NCI-H510A (cell line): ENCODE results near the gene LGALS9B.
"Not testable (repeated sequence)": the region's sequence is repeated elsewhere in the genome, so short reads cannot be mapped to it uniquely, and the experiment has no call there.

Experiments
- DNase-seq: peaks from one replicate; lab custom pipeline; 2025; lab: John Stamatoyannopoulos, UW

Gene LGALS9B

DNA sequence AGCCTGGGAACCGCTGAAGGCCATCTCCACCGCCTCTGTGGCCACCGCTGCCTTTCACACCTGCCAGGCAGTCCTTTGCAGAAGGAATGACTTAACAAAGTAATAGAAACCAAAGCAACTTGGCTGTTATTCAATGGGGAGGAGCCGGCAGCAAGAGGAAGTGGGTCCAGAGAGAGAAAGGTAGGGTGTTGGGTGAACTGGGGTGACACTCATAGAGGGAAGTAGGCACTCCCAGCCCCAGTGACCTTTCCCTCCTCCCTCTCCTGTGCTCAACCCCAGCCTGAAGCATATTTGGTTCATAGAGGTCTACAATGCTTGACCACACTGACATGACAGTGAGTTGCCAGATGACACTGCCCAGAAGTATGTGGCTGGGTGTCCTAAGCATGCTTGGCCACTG, at the start of gene LGALS9B:
TSS of gene LGALS9B (minus strand) at position 93 of the 400 bp plus-strand sequence. CDS start at position 24, 69 bp downstream.
- DNase-seq: not testable (repeated sequence)

GRCh38 chr17:20516986-20517385, 49.6 kb upstream of the LGALS9B start:
- not testable (repeated sequence) for DNase-seq

GRCh38 chr17:20515099-20515498, 47.8 kb upstream of the LGALS9B start:
- DNase-seq: not testable (repeated sequence)

DNA sequence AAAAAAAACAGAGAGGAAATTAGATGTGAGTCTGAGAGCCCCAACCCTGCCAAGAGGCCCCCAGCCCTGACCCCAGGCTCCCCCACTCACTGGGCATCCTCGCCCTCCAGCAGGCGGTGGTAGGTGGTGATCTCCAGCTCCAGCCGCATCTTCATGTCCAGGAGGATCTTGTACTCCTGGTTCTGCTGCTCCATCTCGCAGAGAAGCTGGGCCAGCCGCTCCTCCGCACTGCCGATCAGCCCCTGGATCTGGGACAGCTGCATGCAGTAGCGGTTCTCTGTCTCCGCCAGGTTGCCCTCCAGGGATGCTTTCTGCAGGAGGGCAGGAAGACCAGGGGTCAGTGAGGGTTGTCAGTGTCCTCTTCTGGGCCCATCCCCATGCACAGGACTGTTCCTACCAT, 46.2 kb upstream of the LGALS9B start:
- DNase-seq: not testable (repeated sequence)

- not testable (repeated sequence) for DNase-seq
Measured at GRCh38 chr17:20512378-20512777, 45.0 kb upstream of the LGALS9B start.

GRCh38 chr17:20511778-20512177, 44.4 kb upstream of the LGALS9B start:
- not testable (repeated sequence) for DNase-seq

GRCh38 chr17:20505333-20505732, 38.0 kb upstream of the LGALS9B start:
- not testable (repeated sequence) for DNase-seq

- not testable (repeated sequence) for DNase-seq
Measured at GRCh38 chr17:20504388-20505066, 37.2 kb upstream of the LGALS9B start.

DNA sequence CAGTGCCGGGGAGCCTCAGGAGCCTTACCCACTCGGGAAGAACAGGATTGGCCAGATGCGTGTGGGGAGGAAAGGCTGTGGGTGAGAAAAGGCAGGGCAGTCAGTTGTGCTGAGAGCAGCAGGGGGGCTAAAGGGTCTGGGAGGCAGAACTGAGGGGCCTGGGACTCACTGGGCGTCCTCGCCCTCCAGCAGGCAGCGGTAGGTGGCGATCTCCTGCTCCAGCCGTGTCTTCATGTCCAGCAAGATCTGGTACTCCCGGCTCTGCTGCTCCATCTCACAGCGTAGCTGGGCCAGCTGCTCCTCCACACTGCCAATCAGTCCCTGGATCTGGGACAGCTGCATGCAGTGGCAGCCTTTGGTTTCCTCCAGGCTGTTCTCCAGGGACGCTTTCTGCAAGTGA, 34.6 kb upstream of the LGALS9B start:
- not testable (repeated sequence) for DNase-seq

DNA sequence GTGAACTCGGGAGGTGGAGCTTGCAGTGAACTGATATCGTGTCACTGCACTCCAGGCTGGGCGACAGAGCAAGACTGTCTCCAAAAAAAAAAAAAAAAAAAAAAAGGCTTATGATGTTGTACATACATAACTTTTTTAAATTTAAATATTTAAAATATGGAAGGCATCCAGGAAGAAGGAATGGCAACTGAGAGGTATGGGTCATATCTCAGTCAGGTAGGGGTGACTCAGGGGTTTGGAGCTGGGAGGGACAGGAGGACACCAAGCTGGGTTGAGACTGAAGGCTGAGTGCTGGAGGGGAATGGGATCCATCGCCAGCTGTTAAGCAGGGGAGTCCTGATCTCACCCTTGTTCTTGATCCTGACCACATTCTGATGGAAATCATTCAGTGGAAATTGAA, 33.0 kb upstream of the LGALS9B start:
- DNase-seq: not testable (repeated sequence)

DNA sequence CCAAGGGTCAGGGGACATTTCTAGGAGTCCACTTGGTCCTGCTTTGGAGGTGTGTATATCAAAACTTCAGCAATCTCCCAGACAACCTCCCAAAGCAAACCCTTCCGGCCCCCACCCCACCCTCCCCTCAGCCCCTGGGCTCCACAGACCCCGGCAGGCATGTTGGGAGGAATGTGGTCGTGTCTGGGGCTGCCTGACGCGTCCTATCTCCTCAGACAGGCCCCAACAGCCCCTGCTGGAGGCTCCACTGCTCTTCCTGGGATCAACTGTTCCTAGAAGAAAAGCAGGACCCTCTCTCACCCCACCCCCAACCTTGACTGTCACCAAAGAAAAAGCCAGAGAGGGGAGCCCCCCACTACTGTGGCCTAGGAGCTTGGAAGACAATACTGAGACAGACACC, 28.1 kb upstream of the LGALS9B start:
- DNase-seq: not testable (repeated sequence)

- not testable (repeated sequence) for DNase-seq
Measured at GRCh38 chr17:20494735-20495134, 27.4 kb upstream of the LGALS9B start.

DNA sequence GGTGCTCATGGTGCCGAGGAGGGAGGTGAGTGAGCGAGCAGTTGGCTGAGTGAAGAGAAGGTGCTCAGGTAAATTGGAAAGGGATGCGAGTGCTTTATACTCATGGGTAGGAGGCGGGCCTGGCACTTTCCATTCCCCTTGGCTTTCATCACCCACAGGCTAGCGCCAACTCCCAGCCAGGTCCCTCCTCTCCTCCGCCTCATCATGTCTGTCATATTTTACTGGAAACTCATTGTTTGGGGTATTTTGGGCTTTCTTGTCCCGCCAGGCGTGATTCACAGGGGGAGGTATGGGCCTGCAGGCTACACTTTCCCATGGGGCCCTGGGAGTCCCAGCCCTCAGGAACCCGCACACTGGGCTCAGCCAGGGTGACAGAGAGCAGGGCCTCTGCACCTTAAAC, 26.8 kb upstream of the LGALS9B start:
- DNase-seq: not testable (repeated sequence)

GRCh38 chr17:20492971-20493370, 25.6 kb upstream of the LGALS9B start:
- not testable (repeated sequence) for DNase-seq

DNA sequence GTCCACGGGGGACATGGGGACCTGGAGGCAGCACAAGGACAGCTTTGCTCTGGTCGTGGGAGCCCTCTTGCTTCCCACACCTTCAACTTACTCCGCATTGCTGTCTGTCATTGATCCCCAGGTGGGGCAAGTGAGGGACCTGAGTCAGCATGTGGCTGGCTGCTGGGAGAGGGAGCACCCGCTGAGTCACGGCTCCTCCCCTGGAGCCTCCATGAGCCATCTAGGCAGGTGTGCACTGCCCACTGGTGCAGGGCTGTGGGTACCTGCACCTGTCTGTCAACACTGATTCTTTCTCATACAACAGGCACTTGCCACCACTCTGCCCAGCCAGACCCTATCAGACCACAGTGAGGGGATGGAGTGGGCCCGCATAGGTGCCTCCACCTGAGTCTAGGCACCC, 24.8 kb upstream of the LGALS9B start:
- not testable (repeated sequence) for DNase-seq

GRCh38 chr17:20484930-20485329, 17.6 kb upstream of the LGALS9B start:
- DNase-seq: not testable (repeated sequence)

GRCh38 chr17:20479889-20480591, 12.7 kb upstream of the LGALS9B start:
- not testable (repeated sequence) for DNase-seq

GRCh38 chr17:20477398-20478071, 10.2 kb upstream of the LGALS9B start:
- not testable (repeated sequence) for DNase-seq

DNA sequence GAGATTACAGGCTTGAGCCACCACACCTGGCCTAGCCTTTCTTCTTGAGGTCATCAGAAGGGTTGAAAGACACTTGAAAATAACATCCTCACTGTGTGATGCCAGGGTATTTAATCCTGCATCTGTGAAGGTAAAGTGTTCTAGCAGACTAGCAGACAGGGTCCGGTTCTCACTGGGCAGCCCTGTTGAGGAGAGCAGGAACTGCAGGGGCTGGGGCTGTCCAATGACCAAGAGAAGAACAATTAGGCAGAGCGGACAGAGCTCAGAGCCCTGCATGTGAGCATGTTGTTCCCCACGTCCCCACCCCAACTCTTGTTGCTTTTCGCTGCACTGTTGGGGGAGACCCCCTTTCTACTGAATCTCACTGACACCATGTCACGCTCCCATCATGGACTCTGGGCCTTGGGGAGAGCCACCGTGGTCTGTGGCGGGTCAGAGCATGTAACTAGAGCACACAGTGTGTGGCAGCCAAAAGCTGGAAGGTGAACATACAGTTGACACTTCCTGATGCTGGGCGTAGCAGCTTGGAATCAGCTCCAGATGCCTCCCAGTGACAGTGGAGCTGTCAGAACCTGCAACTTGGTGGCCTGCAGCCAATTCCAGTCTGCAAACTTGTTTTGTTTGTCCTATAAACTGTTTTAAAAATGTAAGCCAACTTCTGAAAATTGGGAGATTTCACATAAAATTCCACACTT, 7.9 kb upstream of the LGALS9B start:
- not testable (repeated sequence) for DNase-seq

- not testable (repeated sequence) for DNase-seq
Measured at GRCh38 chr17:20474081-20474480, 6.7 kb upstream of the LGALS9B start.

DNA sequence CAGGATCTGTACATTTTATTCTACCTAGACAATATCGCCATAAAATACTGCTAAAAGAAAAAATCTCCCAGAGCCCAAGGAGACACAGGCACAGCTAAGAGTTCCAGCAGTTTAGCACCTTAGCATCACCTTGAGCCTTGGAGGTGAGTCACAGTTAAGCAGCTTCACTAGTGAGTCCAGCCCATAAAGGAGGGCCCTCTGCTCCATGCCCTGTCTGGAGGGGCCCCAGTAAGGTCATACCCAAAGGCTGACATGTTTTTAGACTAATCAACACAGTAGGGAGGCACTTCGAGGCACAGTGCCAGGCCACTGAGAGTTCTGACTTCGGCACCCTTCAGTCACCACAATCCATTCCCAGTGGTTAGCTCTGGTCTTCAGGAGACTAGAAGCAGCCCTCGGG, 2.6 kb upstream of the LGALS9B start:
- DNase-seq: not testable (repeated sequence)

- DNase-seq: not testable (repeated sequence)
Measured at GRCh38 chr17:20469107-20469506, 1.8 kb upstream of the LGALS9B start.
